Stomach smooth muscle (tissue), 2 donors: ENCODE data around the gene ATL3.
"Not testable (repeated sequence)": the region's sequence is repeated elsewhere in the genome, so short reads cannot be mapped to it uniquely, and the experiment has no call there.

Experiments used
- H3K27ac ChIP-seq: one replicate; pipeline ENCODE4 v1.7.0; 2013; ENCODE audit warnings: mild to moderate bottlenecking, low read length, inconsistent platforms
- H3K27me3 ChIP-seq, 2 donors: one replicate each; pipeline ENCODE4 v1.7.0; 2013; ENCODE audit warnings: low read length in 2 of 2; ENCODE audit not compliant: insufficient read depth in 2 of 2, control insufficient read depth in 1 of 2
- H3K36me3 ChIP-seq, 2 donors: one replicate each; pipeline ENCODE4 v1.7.0; 2013; ENCODE audit warnings: low read length in 2 of 2; ENCODE audit not compliant: control insufficient read depth in 2 of 2, insufficient read depth in 2 of 2
- H3K4me1 ChIP-seq: one replicate; pipeline ENCODE4 v1.7.0; 2013; ENCODE audit warnings: low read length; ENCODE audit not compliant: control insufficient read depth, insufficient read depth
- H3K4me3 ChIP-seq, 2 donors: one replicate each; pipeline ENCODE4 v1.7.0; 2013; ENCODE audit warnings: low read length in 2 of 2
- H3K9ac ChIP-seq, 2 donors: one replicate each; pipeline ENCODE4 v1.7.0; 2013; ENCODE audit warnings: low read length in 2 of 2, mild to moderate bottlenecking in 1 of 2
- H3K9me3 ChIP-seq, 2 donors: one replicate each; pipeline ENCODE4 v1.7.0; 2013; ENCODE audit warnings: low read length in 2 of 2; ENCODE audit not compliant: control insufficient read depth in 2 of 2
- donor health status: healthy.
- donor health status: Pancreatic carcinoma.

The ATL3 gene

DNA sequence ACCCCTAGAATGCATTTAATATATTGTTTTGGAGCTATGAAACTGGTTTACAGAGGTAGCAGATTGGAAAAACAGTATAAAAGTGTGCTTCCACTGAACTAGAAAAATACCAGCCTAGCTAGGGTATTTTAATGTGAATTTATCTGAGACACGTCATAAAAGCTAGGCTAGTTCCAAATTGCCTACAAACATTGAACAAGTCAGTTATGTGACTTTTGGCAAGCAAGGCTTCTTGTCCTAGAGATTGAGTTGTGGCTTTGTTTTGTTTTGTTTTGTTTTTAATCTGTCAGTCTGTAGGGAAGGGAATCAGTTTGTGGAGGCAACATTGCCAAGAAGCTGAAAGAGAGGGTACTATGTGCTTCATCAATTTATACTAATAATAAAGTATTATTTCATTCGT, 34.4 kb upstream of the ATL3 start:
- Histone ChIP-seq H3K9me3 (no peaks in the 10 kb centered on the region), H3K27me3 (no peaks in the 10 kb centered on the region), H3K27ac (no peak overlapping the region), H3K4me3 (no peak overlapping the region), H3K36me3 (no peaks in the 10 kb centered on the region), H3K4me1 (peaks cover 2% of the 10 kb centered on the region), H3K9ac (no peak overlapping the region)

DNA sequence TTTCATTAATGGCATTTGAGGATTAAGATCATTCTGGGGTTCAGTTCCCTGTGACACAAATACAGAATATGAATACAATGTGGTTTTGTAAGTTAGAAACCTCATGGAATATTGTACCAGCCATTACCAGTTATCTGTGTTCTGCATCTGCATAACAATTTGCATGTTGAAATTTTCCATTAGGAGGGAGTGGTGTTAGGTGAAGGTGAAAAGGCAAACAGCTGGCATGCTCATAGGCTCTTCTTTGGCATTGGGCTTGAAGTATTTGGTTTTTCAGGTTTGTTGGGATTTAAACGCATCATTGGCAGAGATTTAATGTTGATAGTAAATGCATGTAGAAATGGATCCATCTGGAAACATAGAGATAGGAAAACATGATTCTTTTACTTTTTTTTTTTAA, 28.7 kb upstream of the ATL3 start:
- Histone ChIP-seq H3K27ac (no peak overlapping the region), H3K9me3 (no peaks in the 10 kb centered on the region), H3K36me3 (no peaks in the 10 kb centered on the region), H3K27me3 (no peaks in the 10 kb centered on the region), H3K4me1 (no peaks in the 10 kb centered on the region), H3K9ac (no peak overlapping the region), H3K4me3 (no peak overlapping the region)

GRCh38 chr11:63698976-63699733, 28.0 kb upstream of the ATL3 start:
- Histone ChIP-seq H3K27me3 (no peaks in the 10 kb centered on the region), H3K4me1 (no peaks in the 10 kb centered on the region), H3K36me3 (no peaks in the 10 kb centered on the region), H3K4me3 (no peak overlapping the region), H3K9me3 (no peaks in the 10 kb centered on the region), H3K9ac (no peak overlapping the region), H3K27ac (no peak overlapping the region)

DNA sequence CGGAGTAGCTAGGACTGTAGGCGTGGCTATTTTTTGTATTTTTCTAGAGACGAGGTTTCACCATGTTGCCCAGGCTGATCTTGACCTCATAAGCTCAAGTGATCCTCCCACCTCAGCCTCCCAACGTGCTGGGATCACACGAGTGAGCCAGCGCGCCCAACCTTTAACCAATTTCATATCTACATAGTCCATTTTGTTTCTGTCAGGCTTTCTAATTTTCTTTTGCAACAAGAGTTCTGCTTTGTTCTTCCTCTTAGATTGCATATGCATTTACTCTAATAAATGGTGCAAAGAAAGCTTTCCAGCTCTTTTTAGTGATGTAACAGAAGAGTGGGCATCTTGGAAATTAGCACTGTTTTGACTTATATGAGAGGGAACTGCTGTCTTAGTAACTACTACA, 23.4 kb upstream of the ATL3 start:
- no peaks in the 10 kb centered on the region for H3K9me3 ChIP-seq
- no peaks in the 10 kb centered on the region for H3K4me1 ChIP-seq
- H3K4me3 ChIP-seq: no peak overlapping the region
- no peaks in the 10 kb centered on the region for H3K36me3 ChIP-seq
- no peak overlapping the region for H3K9ac ChIP-seq
- H3K27me3 ChIP-seq: no peaks in the 10 kb centered on the region
- H3K27ac ChIP-seq: no peak overlapping the region

DNA sequence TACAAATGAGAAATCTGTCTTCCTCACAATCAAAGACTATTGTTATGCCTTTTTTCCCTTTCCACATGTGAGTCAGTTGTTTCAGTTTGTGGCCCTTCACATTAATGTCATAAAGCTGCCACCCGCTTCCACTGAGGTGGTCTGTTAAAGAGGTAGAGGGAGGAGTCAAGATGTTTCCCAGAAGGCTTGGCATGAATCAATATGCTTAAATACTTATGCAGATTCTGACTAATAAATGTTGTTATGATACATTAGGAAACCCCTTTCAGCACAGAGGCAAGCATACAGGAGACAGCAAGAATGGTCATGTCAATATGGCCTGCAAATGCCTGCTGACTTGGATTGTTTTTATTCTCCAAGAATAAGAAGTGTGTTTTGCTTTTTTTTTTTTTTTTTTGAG, 16.7 kb upstream of the ATL3 start:
- Histone ChIP-seq H3K27ac (no peak overlapping the region), H3K4me1 (peaks cover 4% of the 10 kb centered on the region), H3K4me3 (no peak overlapping the region), H3K27me3 (no peaks in the 10 kb centered on the region), H3K9ac (no peak overlapping the region), H3K9me3 (no peaks in the 10 kb centered on the region), H3K36me3 (no peaks in the 10 kb centered on the region)

DNA sequence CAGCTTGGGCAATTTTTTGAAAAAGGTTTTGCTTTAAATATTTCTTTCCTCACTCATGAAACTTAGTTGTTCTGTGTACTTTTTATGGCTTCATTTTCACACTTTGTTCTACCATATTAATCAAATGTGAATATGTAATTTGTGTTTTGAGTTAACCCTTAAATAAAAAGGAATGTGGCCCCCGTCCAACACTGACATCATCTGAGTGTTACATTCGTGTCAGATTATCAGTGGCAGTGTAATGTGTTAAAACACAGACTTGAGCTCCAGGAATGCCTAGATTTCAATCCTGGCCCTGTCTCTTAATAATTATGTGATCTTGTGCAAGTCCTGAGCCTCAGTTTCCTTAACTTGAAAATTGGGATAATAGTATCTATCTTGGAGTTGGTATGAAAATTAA, 15.8 kb upstream of the ATL3 start:
- Histone ChIP-seq H3K27me3 (no peaks in the 10 kb centered on the region), H3K4me1 (peaks cover 5% of the 10 kb centered on the region), H3K36me3 (no peaks in the 10 kb centered on the region), H3K4me3 (no peak overlapping the region), H3K9ac (no peak overlapping the region), H3K9me3 (no peaks in the 10 kb centered on the region), H3K27ac (no peak overlapping the region)

DNA sequence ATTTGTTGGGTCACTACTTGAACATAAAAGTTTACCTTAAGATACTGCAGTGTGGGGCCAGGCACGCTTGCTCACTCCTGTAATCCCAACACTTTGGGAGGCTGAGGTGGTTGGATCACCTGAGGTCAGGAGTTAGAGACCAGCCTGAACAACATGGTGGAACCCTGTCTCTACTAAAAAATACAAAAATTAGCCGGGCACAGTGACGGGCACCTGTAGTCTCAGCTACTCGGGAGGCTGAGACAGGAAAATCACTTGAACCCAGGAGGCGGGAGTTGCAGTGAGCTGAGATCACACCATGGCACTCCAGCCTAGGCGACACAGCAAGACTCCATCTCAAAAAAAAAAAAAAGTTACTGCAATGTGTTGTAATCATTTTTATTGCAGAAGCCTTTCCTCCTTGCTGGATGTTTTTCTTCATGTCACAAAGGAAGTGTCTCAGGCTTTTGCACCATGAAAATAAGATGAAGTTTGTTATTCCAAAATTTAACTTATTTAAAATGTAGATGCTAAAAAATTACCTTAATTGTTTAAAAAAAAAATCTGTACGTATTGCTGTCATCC, 14.1 kb upstream of the ATL3 start:
- not testable (repeated sequence) for H3K9ac ChIP-seq, H3K27me3 ChIP-seq, H3K4me3 ChIP-seq, H3K27ac ChIP-seq, H3K36me3 ChIP-seq, H3K9me3 ChIP-seq
- H3K4me1 ChIP-seq: peaks cover 13% of the 10 kb centered on the region

DNA sequence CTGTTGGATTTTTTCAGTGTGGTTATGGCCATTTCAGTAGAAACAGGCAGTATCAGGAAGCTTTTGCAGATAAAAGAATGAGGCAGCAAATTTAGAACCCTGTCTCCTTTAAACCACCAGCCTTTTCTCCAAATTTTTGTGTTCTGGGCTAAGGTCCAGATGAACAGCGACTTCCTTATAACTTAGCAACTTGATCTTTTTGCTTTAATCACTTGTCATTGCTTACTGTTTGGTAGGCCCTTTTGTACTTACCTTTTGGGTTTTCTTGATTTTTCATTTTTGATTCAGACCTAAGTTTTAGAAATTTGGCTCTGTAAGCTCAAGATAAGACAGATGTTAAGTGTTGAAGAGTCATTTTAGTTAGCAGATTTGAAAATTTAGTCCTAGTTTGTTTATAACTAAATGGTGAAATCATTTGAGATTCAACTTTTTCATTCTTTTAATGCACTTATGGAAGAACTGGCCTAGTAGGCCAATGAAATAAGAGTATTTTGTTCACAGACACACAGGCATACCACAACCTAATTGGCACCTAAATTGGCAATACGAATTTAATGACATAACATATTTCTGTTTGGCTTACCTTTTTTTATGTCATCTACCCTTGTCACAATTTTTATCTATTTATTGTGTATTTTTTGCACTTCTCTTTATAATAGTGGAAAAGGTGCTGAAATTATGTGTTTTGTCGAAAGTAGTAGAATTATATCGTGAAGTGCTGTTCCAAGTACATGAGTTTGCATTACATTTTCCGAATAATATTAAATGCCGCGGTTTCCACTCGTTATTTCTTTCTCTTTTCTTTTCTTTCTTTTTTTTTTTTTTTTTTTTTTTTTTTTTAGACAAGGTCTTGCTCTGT, 12.2 kb upstream of the ATL3 start:
- Histone ChIP-seq H3K4me1 (peaks cover 13% of the 10 kb centered on the region), H3K9me3 (no peaks in the 10 kb centered on the region), H3K4me3 (peak overlapping the region; percentile 92 to 95), H3K27ac (peak overlapping the region; percentile 18), H3K9ac (peak overlapping the region; percentile 21 to 72), H3K36me3 (no peaks in the 10 kb centered on the region), H3K27me3 (no peaks in the 10 kb centered on the region)

- peak overlapping the region; percentile 72 to 79 for H3K9ac ChIP-seq
- H3K36me3 ChIP-seq: no peaks in the 10 kb centered on the region
- peak overlapping the region; percentile 92 to 95 for H3K4me3 ChIP-seq
- peak overlapping the region; percentile 88 for H3K27ac ChIP-seq
- H3K9me3 ChIP-seq: no peaks in the 10 kb centered on the region
- no peaks in the 10 kb centered on the region for H3K27me3 ChIP-seq
- peaks cover 13% of the 10 kb centered on the region for H3K4me1 ChIP-seq
Observed at GRCh38 chr11:63682066-63683021, 11.2 kb upstream of the ATL3 start.
